HG03432 (cell line): ENCODE measurements around the gene CCNB2.
"Not testable (repeated sequence)": the region's sequence is repeated elsewhere in the genome, so short reads cannot be mapped to it uniquely, and the experiment has no call there.

Experiments used
- ATAC-seq: cut with Tn5 transposase; IDR thresholded peaks from one replicate; pipeline ENCODE4 v1.9.1; 2021; ENCODE audit warnings: mild to moderate bottlenecking, moderate library complexity; ENCODE audit not compliant: unreplicated experiment

Gene CCNB2

DNA sequence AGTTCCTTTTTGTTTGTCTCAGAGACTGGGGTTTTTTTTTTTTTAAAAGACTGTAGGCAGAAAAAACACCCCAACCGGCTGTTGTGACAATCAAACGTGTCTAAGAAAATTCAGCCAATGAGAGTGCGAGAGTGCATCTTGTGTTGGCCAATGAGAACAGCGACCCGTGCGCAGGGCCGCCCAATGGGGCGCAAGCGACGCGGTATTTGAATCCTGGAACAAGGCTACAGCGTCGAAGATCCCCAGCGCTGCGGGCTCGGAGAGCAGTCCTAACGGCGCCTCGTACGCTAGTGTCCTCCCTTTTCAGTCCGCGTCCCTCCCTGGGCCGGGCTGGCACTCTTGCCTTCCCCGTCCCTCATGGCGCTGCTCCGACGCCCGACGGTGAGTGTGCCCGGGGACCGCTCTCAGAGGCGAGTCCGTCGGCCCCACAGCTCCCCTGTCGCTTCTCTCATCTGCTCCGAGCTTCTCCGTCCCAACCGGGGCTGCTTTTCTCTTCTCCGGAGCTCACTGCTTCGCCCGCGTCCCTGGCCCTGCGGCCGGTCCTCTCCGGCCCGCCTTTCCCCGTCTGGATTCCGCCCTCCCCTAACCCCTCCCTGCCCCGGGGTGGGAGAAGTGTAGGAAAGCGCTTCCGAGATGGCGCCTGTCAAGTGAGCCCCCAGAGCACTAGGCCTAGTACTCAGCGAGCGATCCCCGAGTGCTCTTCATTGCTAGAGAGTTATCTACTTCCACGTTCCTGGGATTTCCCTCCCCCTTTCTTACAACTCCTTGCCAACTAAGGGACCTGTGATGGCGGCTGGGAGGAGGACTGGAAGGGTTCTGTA lies at the start of gene CCNB2:
Gene CCNB2, plus strand, starts transcription at position 235 of the 821 bp plus-strand sequence. Its CDS starts 123 bp downstream, at position 358.
- ATAC-seq: peak; percentile 98

DNA sequence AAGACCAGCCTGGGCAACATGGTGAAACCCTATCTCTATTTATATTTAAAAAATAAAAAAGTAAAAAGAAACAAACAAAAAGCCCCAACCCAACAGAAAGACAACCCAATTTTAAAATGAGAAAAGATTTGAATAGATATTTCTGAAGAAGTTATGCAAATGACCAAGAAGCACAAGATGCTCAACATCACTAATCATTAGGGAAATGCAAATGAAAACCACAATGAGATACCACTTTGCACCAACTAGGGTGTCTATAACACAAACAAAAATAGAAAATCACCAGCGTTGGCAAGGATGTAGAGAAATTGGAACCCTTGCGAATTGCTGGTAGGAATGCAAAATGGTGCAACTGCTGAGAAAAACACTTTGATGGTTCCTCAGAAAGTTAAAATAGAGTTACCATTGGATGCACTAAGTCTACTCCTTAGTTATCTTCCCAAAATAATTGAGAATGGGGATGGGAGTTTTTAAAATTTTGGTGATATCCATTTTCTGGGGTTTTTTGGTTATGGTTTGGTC lies 45.8 kb upstream of the CCNB2 start:
- ATAC-seq: no peak

DNA sequence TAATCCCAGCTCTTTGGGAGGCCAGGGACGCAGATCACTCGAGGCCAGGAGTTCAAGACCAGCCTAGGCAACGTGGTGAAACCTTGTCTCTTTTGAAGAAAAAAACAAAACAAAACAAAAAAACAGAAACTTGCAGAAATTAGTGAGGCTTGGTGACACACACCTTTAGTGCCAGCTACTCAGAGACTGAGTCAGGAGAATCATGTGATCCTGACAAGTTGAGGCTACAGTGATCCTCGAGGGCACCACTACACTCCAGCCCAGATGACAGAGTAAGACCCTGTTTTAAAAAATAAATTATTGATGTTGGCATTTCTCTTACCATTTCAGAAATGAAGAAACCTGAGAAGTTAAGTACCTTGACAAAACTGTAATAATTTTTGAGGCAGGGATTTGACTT lies 44.6 kb upstream of the CCNB2 start:
- ATAC-seq: no peak

DNA sequence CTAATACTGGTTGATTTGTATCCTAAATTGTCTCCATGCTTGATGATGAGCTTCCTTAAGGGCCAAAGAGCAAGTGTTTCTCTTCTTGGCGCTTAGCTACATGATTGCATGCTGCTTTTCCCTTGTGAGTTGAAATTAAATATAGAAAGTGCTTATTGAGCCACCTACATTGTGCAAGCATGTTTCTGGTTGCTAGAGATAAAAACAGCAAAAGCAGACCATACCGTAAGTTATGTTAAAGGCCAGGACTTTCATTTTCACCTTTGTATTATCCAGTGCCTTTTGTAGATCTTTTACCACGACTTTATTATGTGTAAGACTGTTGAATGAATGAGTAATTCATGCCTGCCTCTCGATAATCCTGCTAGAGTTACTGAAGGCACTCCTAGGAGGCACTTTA lies 41.9 kb upstream of the CCNB2 start:
- no peak for ATAC-seq

DNA sequence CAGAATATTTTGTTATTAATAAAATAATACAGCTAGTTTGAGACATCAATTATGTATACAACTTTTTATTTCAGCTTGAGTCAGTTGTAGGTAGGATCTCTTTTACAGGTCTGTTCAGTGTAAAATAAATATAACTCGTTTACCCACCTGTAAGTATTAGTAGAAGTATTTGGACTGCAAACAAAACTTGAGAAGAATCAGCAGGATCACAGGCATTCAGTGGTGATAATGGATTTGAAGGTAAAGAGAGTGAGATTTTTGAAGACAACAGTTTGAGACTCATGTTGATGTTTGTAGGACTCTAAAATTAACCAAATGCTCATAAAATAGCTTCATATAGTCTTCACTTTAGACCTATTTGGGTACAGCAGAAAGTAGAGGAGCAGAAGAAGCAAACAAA lies 35.5 kb upstream of the CCNB2 start:
- ATAC-seq: no peak

DNA sequence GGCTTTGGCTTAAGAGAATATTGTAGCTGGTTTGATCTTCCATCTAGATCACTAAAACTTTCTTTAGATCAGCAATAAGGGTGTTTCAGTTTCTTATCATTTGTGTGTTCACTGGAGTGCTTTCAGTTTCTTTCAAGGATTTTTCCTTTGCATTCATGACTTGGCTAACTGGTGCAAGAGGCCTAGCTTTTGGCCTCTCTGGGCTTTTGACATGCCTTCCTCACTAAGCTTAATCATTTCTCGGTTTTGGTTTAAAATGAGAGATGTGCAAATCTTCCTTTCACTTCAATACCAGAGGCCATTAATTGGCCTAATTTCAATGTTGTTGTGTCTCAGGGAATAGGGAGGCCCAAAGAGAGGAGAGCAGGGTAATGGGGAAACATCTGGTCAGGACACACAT lies 30.3 kb upstream of the CCNB2 start:
- no peak for ATAC-seq

DNA sequence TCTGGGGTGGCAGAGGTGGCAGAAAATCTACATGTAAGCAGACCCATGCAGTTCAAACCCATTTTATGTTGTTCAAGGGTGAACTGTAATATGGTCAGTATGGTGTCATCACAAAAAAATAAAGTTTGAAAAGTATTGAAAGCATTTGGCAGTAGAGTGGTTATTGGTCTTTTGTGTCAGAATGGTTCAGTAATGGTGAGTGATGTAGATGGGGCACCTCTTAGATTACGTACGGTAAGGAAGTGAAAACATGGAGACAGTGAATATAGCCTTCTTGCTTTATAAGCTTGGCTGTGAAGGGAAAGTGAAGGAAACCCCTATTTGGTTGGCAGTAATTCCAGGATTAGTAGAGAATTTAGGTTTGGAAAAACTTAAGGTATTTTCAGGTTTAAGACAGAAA lies 17.2 kb upstream of the CCNB2 start:
- no peak for ATAC-seq

DNA sequence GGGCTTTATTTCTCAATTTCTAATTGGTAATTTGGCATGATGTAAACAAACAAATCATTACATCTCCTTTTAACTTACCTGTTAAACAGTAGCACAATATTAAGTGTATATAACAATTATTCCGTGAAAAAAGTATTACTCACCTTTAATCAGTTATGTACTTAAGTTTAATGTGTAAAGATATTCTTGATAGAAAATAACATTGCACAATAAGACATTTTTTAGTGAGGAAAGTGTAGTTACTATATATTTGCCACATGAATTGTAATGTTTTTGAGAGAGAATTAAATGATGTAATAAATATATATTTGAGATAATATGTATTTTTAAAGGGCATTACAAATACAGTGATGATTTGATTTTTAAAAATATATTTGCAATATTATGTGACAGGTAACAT lies 10.9 kb upstream of the CCNB2 start:
- ATAC-seq: no peak

DNA sequence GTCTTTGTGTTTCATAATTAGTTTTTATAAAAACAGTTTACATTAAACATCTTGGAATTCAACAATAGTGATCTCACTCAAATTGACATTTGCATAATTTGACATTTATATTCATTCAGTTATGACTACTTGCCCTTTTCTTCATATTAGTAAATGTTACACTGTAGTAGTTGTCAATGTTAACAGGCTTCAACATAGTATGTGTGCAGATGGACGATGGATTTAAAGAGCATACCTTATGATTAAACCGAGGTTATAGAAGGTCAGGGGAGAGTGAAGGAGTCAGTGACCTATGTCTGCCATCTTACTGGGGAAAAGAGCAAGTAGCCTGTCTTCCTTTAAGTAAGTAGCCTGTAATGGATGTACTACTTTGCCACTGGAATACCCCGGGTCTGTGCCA lies 8.5 kb upstream of the CCNB2 start:
- no peak for ATAC-seq

DNA sequence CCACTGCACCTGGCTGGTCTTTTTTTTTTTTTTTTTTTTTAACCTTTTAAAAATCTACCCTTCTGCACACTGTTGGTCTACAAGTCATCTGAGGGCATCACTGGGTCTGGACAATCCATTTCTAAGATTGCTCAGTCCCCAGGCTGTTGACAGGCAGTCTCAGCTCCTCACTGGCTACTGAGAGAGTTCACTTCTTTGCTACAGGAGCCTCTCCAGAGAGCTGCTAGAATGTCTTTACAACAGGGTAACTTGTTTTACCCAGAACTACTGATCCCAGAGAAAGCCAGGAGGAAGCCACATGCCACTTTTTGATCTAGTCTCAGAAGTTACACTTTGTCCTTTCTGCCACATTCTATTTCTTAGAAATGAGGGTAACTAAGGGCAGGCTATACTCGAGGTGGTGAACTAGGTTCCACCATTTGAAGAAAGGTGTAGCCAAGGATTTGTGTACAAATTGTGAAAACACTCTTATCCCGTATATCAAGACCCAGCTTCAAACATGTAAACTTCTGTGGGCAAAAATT lies 5.7 kb upstream of the CCNB2 start:
- ATAC-seq: no peak

DNA sequence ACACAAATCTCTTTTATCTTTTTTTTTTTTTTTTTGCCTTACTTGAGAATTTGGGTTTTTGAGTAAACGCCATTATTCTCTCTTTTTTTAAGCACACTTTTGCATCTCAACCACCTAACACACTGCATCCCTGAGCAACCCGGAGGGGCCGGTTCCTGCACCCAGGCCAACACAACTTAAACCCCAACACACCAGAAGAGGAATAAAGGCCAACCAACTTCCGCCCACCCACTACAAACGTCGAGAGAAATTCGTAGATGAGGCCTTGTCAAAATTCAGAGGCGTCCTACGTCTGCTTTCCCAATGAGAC lies 389 bp upstream of the CCNB2 start:
- ATAC-seq: peak; percentile 42

DNA sequence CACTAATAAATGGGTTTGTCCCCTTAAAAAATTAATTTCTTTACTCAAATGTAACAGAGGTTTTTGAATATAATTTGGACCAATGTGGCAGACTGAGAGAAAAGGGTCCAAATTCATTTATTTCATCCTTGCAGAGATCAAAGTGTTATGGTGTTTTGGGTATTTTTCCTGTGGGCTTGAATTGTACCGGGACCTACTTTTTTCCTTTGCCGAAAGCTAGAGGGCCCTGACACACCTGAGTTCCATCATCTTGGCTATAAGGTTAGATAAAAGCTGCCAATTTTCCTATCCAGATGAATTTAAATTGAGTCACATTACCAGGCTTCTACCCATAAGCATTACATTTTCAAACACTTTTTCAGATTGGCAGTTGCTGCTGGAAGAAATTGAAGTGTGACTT lies 908 bp downstream of the CCNB2 start:
- ATAC-seq: no peak

DNA sequence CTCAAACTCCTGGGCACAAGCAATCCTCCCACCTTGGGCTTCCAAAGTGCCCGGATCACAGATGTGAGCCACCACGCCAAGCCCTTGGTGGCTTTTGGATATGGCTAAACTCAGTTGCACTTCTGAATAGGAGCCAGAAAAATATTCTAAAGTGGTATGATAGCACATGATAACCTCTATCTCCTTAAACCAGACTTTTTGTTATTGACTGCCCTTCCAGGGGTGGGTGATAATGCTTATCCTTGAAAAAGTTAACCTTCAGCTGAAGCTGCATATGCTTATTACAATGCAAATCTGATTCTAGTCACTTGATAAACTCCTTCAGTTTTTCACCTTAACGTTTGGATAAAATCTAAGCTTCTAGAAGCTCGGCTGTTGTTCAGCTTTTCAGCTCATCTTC lies 6.3 kb downstream of the CCNB2 start:
- no peak for ATAC-seq

DNA sequence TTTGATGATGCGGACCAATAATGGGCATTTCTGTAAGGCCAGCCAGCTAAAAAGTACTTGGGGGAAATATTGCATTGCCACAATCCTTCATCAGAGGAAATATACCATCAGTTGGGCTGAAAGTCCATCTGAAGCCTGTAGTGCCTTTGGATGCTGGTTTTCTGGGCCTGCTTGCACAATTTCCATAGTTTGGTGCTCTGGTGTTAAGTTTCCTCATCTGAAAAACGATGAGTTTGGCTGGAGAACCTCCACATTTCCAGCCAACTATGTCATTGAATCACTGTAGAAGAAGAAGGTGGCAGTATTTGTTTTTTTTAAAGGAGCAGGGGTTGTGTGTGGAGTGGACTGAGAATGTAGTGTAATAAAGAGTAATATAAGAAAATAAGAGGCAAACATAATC lies 10.1 kb downstream of the CCNB2 start:
- no peak for ATAC-seq

DNA sequence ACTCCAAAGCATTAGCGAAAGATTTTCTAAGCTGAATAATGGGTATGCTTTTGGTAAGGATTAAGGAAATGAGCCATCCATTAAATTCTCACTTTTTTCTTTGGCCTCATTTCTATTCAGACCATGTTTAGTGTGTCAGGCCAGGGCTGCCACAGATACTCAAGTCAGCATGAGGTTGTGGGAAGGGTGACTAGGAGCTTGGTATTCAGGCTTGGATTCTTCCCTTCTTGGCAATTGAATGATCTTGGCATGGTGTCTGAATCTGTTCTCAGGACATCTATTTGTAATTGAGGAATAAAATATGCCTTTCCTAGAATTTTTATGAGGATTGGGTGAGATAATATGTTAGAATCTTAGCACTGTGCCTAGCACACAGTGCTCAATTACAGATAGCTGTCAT lies 11.2 kb downstream of the CCNB2 start:
- no peak for ATAC-seq

DNA sequence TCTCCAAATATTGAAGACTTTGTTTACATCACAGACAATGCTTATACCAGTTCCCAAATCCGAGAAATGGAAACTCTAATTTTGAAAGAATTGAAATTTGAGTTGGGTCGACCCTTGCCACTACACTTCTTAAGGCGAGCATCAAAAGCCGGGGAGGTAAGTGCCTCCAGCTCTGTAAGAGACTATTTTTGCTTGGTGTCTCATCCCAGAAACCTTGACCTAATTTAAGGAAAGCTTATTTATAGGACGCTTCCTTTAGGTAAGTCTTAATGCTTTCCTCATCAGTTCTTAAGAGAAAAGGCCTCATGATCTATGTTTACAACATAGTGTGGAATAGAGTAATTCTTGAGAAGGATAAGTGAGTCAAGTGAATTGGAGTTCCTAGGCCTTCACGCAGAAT lies 11.8 kb downstream of the CCNB2 start:
- no peak for ATAC-seq

DNA sequence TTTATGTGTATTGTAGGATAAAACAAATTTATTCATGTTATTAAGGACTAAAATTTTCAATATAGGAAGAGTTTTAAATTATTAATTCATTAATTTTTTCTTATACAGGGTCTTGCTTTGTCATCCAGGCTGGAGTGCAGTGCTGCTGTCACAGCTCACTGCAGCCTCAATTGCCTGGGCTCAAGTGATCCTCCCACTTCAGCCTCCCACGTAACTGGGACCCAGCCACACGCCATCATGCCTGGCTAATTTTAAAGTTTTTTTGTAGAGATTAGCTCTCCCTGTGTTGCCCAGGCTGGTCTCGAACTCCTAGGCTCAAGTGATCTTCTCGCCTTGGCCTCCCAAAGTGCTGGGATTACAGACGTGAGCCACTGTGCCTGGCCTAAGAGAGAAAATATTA lies 14.7 kb downstream of the CCNB2 start:
- no peak for ATAC-seq

DNA sequence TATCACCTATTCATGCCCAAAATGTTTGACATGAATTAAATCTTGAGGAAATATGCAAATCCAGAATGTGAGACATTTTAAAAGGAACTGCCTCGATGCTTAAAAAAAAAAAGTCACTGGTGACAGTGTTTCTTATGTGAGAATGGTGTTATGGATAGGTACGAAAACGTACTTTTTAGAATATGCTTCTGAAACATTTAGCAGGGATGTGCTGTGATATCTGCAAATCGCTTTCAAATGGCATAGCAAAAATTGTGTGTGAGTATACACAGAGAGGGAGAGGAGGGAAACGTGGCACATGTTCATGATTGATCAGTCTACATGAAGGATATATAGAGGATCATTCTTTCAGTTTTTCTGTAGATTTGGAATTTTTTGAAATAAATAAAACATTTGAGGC lies 16.0 kb downstream of the CCNB2 start:
- no peak for ATAC-seq

DNA sequence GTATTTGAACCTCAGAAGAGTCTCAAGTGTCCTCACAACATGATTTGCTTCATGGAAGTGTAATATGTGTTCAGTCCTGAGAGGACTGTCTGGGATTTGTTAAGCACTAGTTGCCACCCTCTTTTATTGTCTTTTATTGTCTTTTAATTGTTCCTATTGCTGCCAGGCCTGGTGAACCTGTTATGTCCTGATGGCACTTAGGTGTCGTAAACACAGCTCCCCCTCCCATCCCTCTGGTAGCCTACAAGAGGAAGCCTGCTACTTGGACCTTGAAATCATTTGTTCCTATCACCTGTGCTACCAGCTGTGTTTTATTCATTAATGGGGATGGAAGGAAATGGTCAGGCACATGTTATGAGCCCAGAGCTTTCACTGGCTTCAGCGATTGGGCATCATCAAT lies 19.3 kb downstream of the CCNB2 start:
- ATAC-seq: no peak

DNA sequence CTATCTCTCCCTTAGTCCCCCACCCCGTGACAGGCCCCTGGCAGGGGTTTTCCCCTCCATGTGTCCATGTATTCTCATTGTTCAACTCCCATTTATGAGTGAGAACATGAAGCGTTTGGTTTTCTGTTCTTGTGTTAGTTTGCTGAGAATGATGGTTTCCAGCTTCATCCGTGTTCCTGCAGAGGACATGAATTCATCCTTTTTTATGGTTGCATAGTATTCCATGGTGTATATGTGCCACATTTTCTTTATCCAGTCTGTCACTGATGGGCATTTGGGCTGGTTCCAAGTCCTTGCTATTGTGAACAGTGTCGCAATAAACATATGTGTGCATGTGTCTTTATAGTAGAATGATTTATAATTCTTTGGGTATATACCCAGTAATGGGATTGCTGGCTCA lies 20.7 kb downstream of the CCNB2 start:
- not testable (repeated sequence) for ATAC-seq

DNA sequence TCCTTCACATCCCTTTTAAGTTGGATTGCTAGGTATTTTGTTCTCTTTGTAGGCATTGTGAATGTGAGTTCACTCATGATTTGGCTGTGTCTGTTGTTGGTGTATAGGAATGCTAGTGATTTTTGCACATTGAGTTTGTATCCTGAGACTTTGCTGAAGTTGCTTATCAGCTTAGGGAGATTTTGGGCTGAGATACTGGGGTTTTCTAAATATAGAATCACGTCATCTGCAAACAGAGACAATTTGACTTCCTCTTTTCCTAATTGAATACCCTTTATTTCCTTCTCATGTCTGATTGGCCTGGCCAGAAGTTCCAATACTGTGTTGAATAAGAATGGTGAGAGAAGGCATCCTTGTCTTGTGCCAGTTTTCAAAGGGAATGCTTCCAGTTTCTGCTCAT lies 22.3 kb downstream of the CCNB2 start:
- not testable (repeated sequence) for ATAC-seq

DNA sequence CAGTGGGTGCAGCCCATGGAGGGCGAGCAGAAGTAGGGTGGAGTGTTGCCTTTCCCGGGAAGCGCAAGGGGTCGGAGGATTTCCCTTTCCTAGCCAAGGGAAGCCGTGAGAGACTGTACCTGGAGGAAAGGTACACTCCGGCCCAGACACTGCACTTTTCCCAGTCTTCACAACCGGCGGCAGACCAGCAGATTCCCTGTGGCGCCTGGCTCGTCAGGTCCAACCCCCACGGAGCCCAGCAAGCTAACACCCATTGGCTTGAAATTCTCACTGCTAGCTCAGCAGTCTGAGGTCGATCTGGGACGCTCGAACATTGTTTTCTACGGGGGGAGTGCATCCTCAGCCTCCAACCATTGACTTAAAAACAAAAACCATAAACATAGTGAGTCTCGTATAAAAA lies 26.5 kb downstream of the CCNB2 start:
- no peak for ATAC-seq
